Stimulated activated CD4-positive, alpha-beta T cell treated with anti-CD3 and anti-CD28 coated beads, TNF-alpha, amount 100 ng/mL, for 4 hours (primary cell): ENCODE data around the gene RABGGTA.
"Not testable (repeated sequence)": the region's sequence is repeated elsewhere in the genome, so short reads cannot be mapped to it uniquely, and the experiment has no call there.

Source experiments
- DNase-seq, 3 experiments: peaks; one replicate each; pipeline ENCODE4 v3.0.0-alpha.2; 2020; ENCODE audit warnings: low read depth in 3 of 3

Gene RABGGTA

GRCh38 chr14:24219521-24219920 is 51.9 kb downstream of the RABGGTA start:
- no peak for DNase-seq

- no peak for DNase-seq
These were observed 52.3 kb downstream of the RABGGTA start for GRCh38 chr14:24219080-24219479.

- not testable (repeated sequence) for DNase-seq
These were observed 54.5 kb downstream of the RABGGTA start for GRCh38 chr14:24216876-24217275.

GRCh38 chr14:24216345-24216699 is 55.1 kb downstream of the RABGGTA start:
- no peak for DNase-seq
